GM23338 (cell line): Measurements from ENCODE around the gene CHIC2. TPM values are rescaled to one million over a fixed set of nuclear protein-coding genes. Genes with fewer than 3 reads are reported as not detected.
A peak's percentile ranks its signal among the peaks of the same experiment; 100 is the strongest.

Experiments used
- ATAC-seq: fragments of 200-7000 bp; cut with Tn5 transposase; 3 replicates; pipeline ENCODE4 v1.9.1; 2020
- DNase-seq: peaks from one replicate; pipeline ENCODE4 v3.0.0-alpha.2; 2015; ENCODE audit warnings: low spot score
- H2AFZ ChIP-seq: fragments of 200-600 bp; sonication (generic); 2 replicates; pipeline ENCODE4 v1.8.0; 2016; ENCODE audit warnings: antibody characterized with exemption, mild to moderate bottlenecking, moderate library complexity
- H3F3A ChIP-seq: fragments of 200-600 bp; sonication (generic); replicated peaks from 2 replicates; pipeline ENCODE4 v1.8.0; 2017; ENCODE audit warnings: antibody characterized with exemption, mixed run types, low read depth
- H3K27ac ChIP-seq: fragments of 200-600 bp; sonication (generic); 2 replicates; pipeline ENCODE4 v1.6.1; 2016; ENCODE audit warnings: low read depth
- H3K27me3 ChIP-seq: fragments of 200-600 bp; sonication (generic); 2 replicates; pipeline ENCODE4 v1.8.0; 2016; ENCODE audit warnings: mild to moderate bottlenecking, mixed run types, moderate library complexity; ENCODE audit not compliant: insufficient read depth
- H3K36me3 ChIP-seq: fragments of 200-600 bp; sonication (generic); 2 replicates; pipeline ENCODE4 v1.8.0; 2016; ENCODE audit warnings: mild to moderate bottlenecking; ENCODE audit not compliant: insufficient read depth
- H3K4me1 ChIP-seq: fragments of 200-600 bp; sonication (generic); 2 replicates; pipeline ENCODE4 v1.8.0; 2016; ENCODE audit warnings: mild to moderate bottlenecking, moderate library complexity; ENCODE audit not compliant: insufficient read depth
- H3K4me2 ChIP-seq: fragments of 200-600 bp; sonication (generic); 2 replicates; pipeline ENCODE4 v1.7.1; 2017; ENCODE audit warnings: mixed run types
- H3K4me3 ChIP-seq: fragments of 200-600 bp; sonication (generic); 2 replicates; pipeline ENCODE4 v1.6.1; 2016; ENCODE audit warnings: mixed run types
- H3K79me2 ChIP-seq: fragments of 200-600 bp; sonication (generic); replicated peaks from 2 replicates; pipeline ENCODE4 v1.8.0; 2017; ENCODE audit warnings: mild to moderate bottlenecking; ENCODE audit not compliant: insufficient read depth
- H3K9me2 ChIP-seq: fragments of 200-600 bp; sonication (generic); 2 replicates; pipeline ENCODE4 v1.8.0; 2017; ENCODE audit not compliant: insufficient read depth
- H4K20me1 ChIP-seq: fragments of 200-600 bp; sonication (generic); replicated peaks from 2 replicates; pipeline ENCODE4 v1.8.0; 2017; ENCODE audit warnings: mild to moderate bottlenecking; ENCODE audit not compliant: insufficient read depth
- H3K27ac Mint-ChIP-seq: 2 replicates; pipeline ENCODE4 v1.8.0; 2020; ENCODE audit warnings: inconsistent platforms, mild to moderate bottlenecking, moderate library complexity, mixed read lengths
- H3K27me3 Mint-ChIP-seq: 3 replicates; pipeline ENCODE4 v1.8.0; 2022; ENCODE audit warnings: low read depth, mild to moderate bottlenecking, moderate library complexity, mixed read lengths, inconsistent platforms; ENCODE audit not compliant: insufficient read depth, poor library complexity
- H3K36me3 Mint-ChIP-seq: 3 replicates; pipeline ENCODE4 v1.8.0; 2021; ENCODE audit warnings: low read depth, mild to moderate bottlenecking, inconsistent platforms, moderate library complexity, mixed read lengths
- H3K4me1 Mint-ChIP-seq: 3 replicates; pipeline ENCODE4 v1.8.0; 2020; ENCODE audit warnings: mild to moderate bottlenecking, inconsistent platforms, mixed read lengths
- H3K4me3 Mint-ChIP-seq: 3 replicates; pipeline ENCODE4 v1.8.0; 2021; ENCODE audit warnings: moderate library complexity, mild to moderate bottlenecking, inconsistent platforms, mixed read lengths
- H3K9me3 Mint-ChIP-seq: 3 replicates; pipeline ENCODE4 v1.8.0; 2020; ENCODE audit warnings: moderate library complexity, mild to moderate bottlenecking, inconsistent platforms, mixed read lengths
- CREB1 ChIP-seq: fragments of 250-450 bp; sonication (Bioruptor Pico); IDR thresholded peaks from 2 replicates; pipeline ENCODE4 v1.5.0; 2020; ENCODE audit warnings: low read depth, mild to moderate bottlenecking, moderate library complexity
- CTCF ChIP-seq, 2 experiments: fragments of 200-600 bp in 1 of 2; sonication (generic) in 1 of 2; conservative IDR thresholded peaks; 2 replicates each; pipeline versions ENCODE4 v1.5.1 to v1.6.1; 2016 to 2017; ENCODE audit warnings: antibody characterized with exemption in 2 of 2, low read depth in 2 of 2, mild to moderate bottlenecking in 2 of 2, moderate library complexity in 1 of 2
- ETS1 ChIP-seq: IDR thresholded peaks from 2 replicates; pipeline ENCODE4 v1.6.1; 2016; ENCODE audit warnings: antibody characterized with exemption
- EZH2 ChIP-seq: fragments of 200-600 bp; sonication (generic); IDR thresholded peaks from one replicate; pipeline ENCODE4 v1.8.0; 2017; ENCODE audit warnings: antibody characterized with exemption, mild to moderate bottlenecking, low read depth; ENCODE audit not compliant: unreplicated experiment
- EZH2phosphoT487 ChIP-seq: fragments of 200-600 bp; sonication (generic); IDR thresholded peaks from one replicate; pipeline ENCODE4 v1.8.1; 2018; ENCODE audit warnings: antibody characterized with exemption; ENCODE audit not compliant: unreplicated experiment
- JUNB ChIP-seq: IDR thresholded peaks from one replicate; pipeline ENCODE4 v1.6.1; 2016; ENCODE audit warnings: antibody characterized with exemption; ENCODE audit not compliant: unreplicated experiment
- NANOG ChIP-seq: IDR thresholded peaks from 2 replicates; pipeline ENCODE4 v1.6.1; 2016; ENCODE audit warnings: antibody characterized with exemption, borderline replicate concordance
- REST ChIP-seq: IDR thresholded peaks from one replicate; pipeline ENCODE4 v1.6.1; 2018; ENCODE audit warnings: antibody characterized with exemption; ENCODE audit not compliant: unreplicated experiment
- STAT1 ChIP-seq: IDR thresholded peaks from one replicate; pipeline ENCODE4 v1.6.1; 2016; ENCODE audit warnings: antibody characterized with exemption; ENCODE audit not compliant: unreplicated experiment
- ZNF114 ChIP-seq: fragments of 250-450 bp; sonication (Bioruptor Pico); IDR thresholded peaks from 2 replicates; pipeline ENCODE4 v1.5.0; 2020; ENCODE audit warnings: mild to moderate bottlenecking, moderate library complexity
- ZNF331 ChIP-seq: fragments of 250-450 bp; sonication (Bioruptor Pico); IDR thresholded peaks from 2 replicates; pipeline ENCODE4 v1.5.0; 2020; ENCODE audit warnings: low read depth, mild to moderate bottlenecking, moderate library complexity
- polyA plus RNA-seq: library from polyadenylated mRNA; unstranded; fragments of >200 nt; fragmentation: Nextera tagmentation; extraction: Ambion mirVana; gene quantifications from 2 replicates; pipeline ENCODE4 v1.2.1, GENCODE V29; 2016
- total RNA-seq: library from RNA; depleted of rRNA; stranded (reverse); fragments of >200 nt; shearing (Covaris generic); gene quantifications from 2 replicates; pipeline ENCODE4 v1.2.3, GENCODE V29; 2014

CHIC2 gene
- total and polyA plus RNA-seq, 2 experiments from 2014 or later: 17.2 to 18.3 TPM

- Histone ChIP-seq H3K79me2 (0 out of 2 replicates have a peak, but pooled peaks cover 12% of the 10 kb centered on the region), H3F3A (no peaks in the 10 kb centered on the region), H3K4me2 (peak overlapping the region; percentile 5; the same call in 1 of the 2 replicates), H2AFZ (no peak overlapping the region), H3K36me3 (no peaks in the 10 kb centered on the region), H3K27ac (no peak overlapping the region), H4K20me1 (no peaks in the 10 kb centered on the region), H3K9me2 (no peaks in the 10 kb centered on the region), H3K27me3 (no peaks in the 10 kb centered on the region), H3K4me1 (peaks cover 29% of the 10 kb centered on the region), H3K4me3 (no peak overlapping the region)
- Mint-ChIP-seq H3K9me3 (no peaks in the 10 kb centered on the region), H3K27ac (no peak overlapping the region), H3K36me3 (no peaks in the 10 kb centered on the region), H3K4me1 (peaks cover 23% of the 10 kb centered on the region), H3K4me3 (peak overlapping the region; percentile 43; the same call in 1 of the 3 replicates), H3K27me3 (peaks cover 2% of the 10 kb centered on the region)
- ATAC-seq: no peak
- no peak for TF ChIP-seq STAT1
- TF ChIP-seq ETS1: no peak
- TF ChIP-seq CREB1 (CRISPR knock-in tag): no peak
- TF ChIP-seq JUNB: no peak
- TF ChIP-seq NANOG: no peak
- no peak for TF ChIP-seq ZNF331
- no peak for TF ChIP-seq ZNF114 (CRISPR knock-in tag)
- no peak for DNase-seq
Observed at GRCh38 chr4:54036184-54036583, 28.2 kb downstream of the CHIC2 start.

GRCh38 chr4:54032558-54033135 is 31.8 kb downstream of the CHIC2 start:
- H3K27me3 ChIP-seq: no peaks in the 10 kb centered on the region
- Mint-ChIP-seq H3K9me3 (no peaks in the 10 kb centered on the region), H3K27ac (no peak overlapping the region), H3K4me1 (peaks cover 38% of the 10 kb centered on the region), H3K36me3 (no peaks in the 10 kb centered on the region), H3K27me3 (peaks cover 2% of the 10 kb centered on the region), H3K4me3 (peak overlapping the region; percentile 77)
- H3F3A ChIP-seq: no peaks in the 10 kb centered on the region
- peak; percentile 63 for ATAC-seq
- 0 out of 2 replicates have a peak, but pooled peaks cover 7% of the 10 kb centered on the region for H3K79me2 ChIP-seq
- no peaks in the 10 kb centered on the region for H4K20me1 ChIP-seq
- H3K4me1 ChIP-seq: peaks cover 49% of the 10 kb centered on the region
- no peaks in the 10 kb centered on the region for H3K36me3 ChIP-seq
- DNase-seq: no peak
- H2AFZ ChIP-seq: no peak overlapping the region
- H3K4me2 ChIP-seq: peak overlapping the region; percentile 77
- no peaks in the 10 kb centered on the region for H3K9me2 ChIP-seq
- no peak overlapping the region for H3K27ac ChIP-seq
- H3K4me3 ChIP-seq: peak overlapping the region; percentile 57
- TF ChIP-seq EZH2phosphoT487 (no peak), EZH2 (no peak), REST (no peak), CTCF (conservative IDR thresholded peaks at IDR 0.05; ENCODE audit: low read depth in 2 of 2) (no peak)
